H1 (cell line): ENCODE measurements around the gene TERC.

Experiments used
- CBX5 ChIP-seq: fragments of 300-800, 300-1000 bp; sonication (generic); IDR thresholded peaks from 2 replicates; pipeline ENCODE4 v1.7.1; 2016; ENCODE audit warnings: antibody characterized with exemption, low read length, low read depth
- EZH2 ChIP-seq: fragments of 200-600 bp; sonication (generic); IDR thresholded peaks from 2 replicates; pipeline ENCODE4 v1.7.1; 2012; ENCODE audit warnings: low read depth, mild to moderate bottlenecking, moderate library complexity, low read length, inconsistent platforms; ENCODE audit not compliant: severe bottlenecking
- GTF2F1 ChIP-seq: IDR thresholded peaks from 2 replicates; pipeline ENCODE4 v1.6.1; 2012; ENCODE audit warnings: low read depth, low read length, improper control_type of control experiment, borderline replicate concordance
- SP1 ChIP-seq: IDR thresholded peaks from 2 replicates; pipeline ENCODE4 v1.6.1; 2011; ENCODE audit warnings: low read depth, low read length
- TAF1 ChIP-seq: IDR thresholded peaks from 2 replicates; pipeline ENCODE4 v1.6.1; 2011; ENCODE audit warnings: mild to moderate bottlenecking, low read depth, low read length
- TF ChIP-seq, protein P1 (sequence below), 3 experiments: IDR thresholded peaks; 1 replicate in 2 of 3; 2 replicates in 1 of 3; pipeline versions ENCODE4 v1.5.1 to v1.6.1; 2011; ENCODE audit warnings: low read length in 3 of 3, mild to moderate bottlenecking in 3 of 3, inconsistent platforms in 2 of 3, low read depth in 1 of 3, moderate library complexity in 1 of 3; ENCODE audit not compliant: insufficient read depth in 1 of 3; ENCODE audit errors: control extremely low read depth in 1 of 3
- TF ChIP-seq, protein P2 (sequence below): IDR thresholded peaks from 2 replicates; pipeline ENCODE4 v1.6.1; 2012; ENCODE audit warnings: inconsistent platforms

DNA sequence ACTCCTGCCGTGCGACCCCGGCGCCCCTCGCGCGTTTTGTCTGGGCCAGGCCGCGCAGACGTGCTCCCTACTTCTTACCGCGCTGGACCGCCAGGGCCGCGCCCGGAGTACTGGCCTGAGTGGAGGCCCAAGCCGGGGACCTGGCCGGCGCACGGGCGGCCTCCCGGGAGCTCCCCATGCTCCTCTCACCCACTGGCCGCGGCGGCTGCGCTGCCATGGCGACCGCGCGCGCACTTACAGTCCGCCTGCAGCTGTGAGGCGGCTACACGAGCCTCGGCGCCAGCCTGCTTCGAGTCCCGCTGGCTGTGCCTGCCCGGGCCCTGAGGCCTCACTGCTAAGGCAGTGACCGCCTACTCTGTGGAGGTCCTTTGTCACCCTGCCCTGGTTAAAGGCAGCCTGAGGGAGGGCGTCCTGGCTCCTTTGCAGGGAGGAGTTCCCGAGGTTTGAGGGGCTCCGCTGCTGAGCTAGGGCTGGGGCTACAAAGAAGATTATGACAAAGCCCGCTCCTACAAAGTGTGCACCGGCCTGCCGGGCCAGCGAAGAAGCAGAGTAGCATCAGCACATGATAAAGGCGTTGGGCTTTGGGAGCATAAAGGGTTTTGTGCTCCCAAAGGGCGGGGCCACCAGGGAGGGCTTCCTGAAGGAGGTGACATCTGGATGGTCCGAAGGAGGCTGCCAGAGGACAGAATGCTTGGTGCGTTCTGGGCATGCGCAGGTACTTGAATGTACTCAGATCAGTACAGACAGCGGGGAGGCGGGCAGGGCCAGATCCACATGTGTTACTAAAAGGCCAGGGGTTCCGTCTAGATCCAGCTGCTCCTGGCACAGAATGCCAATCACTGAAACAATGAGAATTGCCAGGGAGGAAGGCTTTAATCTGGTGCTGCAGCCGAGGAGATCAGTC, 47.7 kb upstream of the TERC start, which contains the start of the genes LRRC34 and LRRIQ4:
- TF ChIP-seq GTF2F1 (no peak), SP1 (no peak), EZH2 (no peak), TAF1 (no peak; the same call in 1 of the 2 replicates), CBX5 (no peak)
- TF ChIP-seq, protein P1, sequence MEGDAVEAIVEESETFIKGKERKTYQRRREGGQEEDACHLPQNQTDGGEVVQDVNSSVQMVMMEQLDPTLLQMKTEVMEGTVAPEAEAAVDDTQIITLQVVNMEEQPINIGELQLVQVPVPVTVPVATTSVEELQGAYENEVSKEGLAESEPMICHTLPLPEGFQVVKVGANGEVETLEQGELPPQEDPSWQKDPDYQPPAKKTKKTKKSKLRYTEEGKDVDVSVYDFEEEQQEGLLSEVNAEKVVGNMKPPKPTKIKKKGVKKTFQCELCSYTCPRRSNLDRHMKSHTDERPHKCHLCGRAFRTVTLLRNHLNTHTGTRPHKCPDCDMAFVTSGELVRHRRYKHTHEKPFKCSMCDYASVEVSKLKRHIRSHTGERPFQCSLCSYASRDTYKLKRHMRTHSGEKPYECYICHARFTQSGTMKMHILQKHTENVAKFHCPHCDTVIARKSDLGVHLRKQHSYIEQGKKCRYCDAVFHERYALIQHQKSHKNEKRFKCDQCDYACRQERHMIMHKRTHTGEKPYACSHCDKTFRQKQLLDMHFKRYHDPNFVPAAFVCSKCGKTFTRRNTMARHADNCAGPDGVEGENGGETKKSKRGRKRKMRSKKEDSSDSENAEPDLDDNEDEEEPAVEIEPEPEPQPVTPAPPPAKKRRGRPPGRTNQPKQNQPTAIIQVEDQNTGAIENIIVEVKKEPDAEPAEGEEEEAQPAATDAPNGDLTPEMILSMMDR (IDR thresholded peaks at IDR 0.05; ENCODE audit: control extremely low read depth in 1 of 3, insufficient read depth in 1 of 3, low read depth in 1 of 3, low read length in 3 of 3) = no peak
- TF ChIP-seq, protein P2, sequence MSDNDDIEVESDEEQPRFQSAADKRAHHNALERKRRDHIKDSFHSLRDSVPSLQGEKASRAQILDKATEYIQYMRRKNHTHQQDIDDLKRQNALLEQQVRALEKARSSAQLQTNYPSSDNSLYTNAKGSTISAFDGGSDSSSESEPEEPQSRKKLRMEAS = peak; percentile 73
